ENCODE results near the gene OLFML2A. TPM values are rescaled to one million over a fixed set of nuclear protein-coding genes. Genes with fewer than 3 reads are reported as not detected.

The OLFML2A gene
- total RNA-seq, 4 donors from 2014 or later = 44.7 to 328 (median 169) TPM

DNA sequence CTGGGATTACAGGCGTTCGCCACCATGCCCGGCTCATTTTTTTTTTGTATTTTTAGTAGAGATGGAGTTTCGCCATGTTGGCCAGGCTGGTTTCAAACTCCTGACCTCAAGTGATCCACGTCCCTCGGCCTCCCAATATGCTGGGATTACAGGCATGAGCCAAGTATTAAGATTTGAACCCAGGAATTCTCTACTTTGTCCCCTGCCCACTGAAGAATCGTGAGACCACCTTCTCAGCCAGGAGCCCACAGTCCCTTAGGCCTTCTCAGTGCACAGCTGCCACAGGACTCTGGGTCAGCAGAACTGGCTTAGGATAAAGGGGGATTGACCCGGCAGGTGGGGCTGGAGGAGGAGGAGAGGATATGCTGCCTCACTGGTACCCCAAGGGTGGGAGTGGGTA lies 13.4 kb downstream of the OLFML2A start:
- H3K36me3 ChIP-seq = peaks cover 0 to 17% (median 0%) of the 10 kb centered on the region in 3 donors
- no peaks in the 10 kb centered on the region for H3K27me3 ChIP-seq
- H3K4me3 ChIP-seq = no peak overlapping the region
- H3K9me3 ChIP-seq = no peaks in the 10 kb centered on the region
- peak overlapping the region in 1 of 4 donors; percentile 70 for H3K27ac ChIP-seq
- WGBS, 2 donors = 86 to 88% methylated on average over 8 of the region's 8 CpGs
- peaks cover 0 to 28% (median 4%) of the 10 kb centered on the region in 4 donors for H3K4me1 ChIP-seq
- DNase-seq (ENCODE audit: low spot score in 2 of 2) = no peak
- no peak for TF ChIP-seq POLR2A (IDR thresholded peaks at IDR 0.05)
- TF ChIP-seq EP300 (IDR thresholded peaks at IDR 0.05) = no peak
- no peak for TF ChIP-seq CTCF (IDR thresholded peaks at IDR 0.05)

DNA sequence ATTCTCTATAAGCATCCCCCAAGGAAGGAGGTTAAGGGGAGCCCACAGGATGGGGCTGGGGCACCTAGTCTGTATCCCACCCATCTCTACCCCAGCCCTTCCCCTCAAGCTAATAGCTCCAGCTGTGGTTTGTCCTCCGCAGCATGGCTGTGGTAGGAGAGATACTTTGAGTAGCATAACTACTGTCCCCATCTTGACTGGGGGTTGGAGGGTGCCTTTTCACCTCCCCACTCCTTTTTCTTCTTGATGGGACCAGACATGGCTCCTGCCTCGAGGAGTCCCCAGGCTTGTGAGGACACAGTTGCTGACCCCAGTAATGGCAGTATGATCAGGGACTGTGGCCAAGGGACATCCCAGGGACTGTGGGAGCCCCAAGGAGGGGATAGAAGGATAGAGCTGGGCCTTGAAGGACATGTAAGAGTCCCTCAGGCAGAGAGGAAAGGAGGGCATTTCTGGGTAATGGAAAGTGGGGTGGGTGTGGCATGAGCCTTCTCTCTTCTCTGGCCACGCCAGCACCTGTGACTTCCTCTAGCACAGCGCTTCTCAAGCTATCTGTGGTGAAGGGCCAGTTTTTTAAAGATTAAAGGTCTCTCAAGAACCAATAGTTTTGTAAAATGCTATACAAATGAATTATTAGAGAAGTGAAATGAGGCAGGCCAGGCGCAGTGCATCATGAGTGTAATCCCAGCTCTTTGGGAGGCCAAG lies 14.0 kb downstream of the OLFML2A start:
- Histone ChIP-seq H3K4me1 (peaks cover 0 to 35% (median 5%) of the 10 kb centered on the region in 4 donors), H3K36me3 (peaks cover 0 to 17% (median 0%) of the 10 kb centered on the region in 3 donors), H3K27me3 (no peaks in the 10 kb centered on the region), H3K27ac (no peak overlapping the region), H3K4me3 (no peak overlapping the region), H3K9me3 (no peaks in the 10 kb centered on the region)
- no peak for TF ChIP-seq CTCF (IDR thresholded peaks at IDR 0.05)
- DNase-seq (ENCODE audit: low spot score in 2 of 2) = no peak
- 84 to 91% methylated on average over 5 of the region's 5 CpGs for WGBS, 2 donors

GRCh38 chr9:124792257-124793014 lies 15.5 kb downstream of the OLFML2A start:
- Histone ChIP-seq H3K27ac (peak overlapping the region in 3 of 4 donors; percentile 25 to 69 (median 65)), H3K4me1 (peaks cover 0 to 44% (median 6%) of the 10 kb centered on the region in 4 donors), H3K4me3 (no peak overlapping the region), H3K36me3 (peaks cover 0 to 10% (median 0%) of the 10 kb centered on the region in 3 donors), H3K27me3 (no peaks in the 10 kb centered on the region), H3K9me3 (no peaks in the 10 kb centered on the region)
- 72% methylated on average over 6 to 8 of the region's 8 CpGs for WGBS, 2 donors
- DNase-seq (ENCODE audit: low spot score in 2 of 2) = no peak
- no peak for TF ChIP-seq EP300 (IDR thresholded peaks at IDR 0.05)

GRCh38 chr9:124793015-124793541 lies 16.1 kb downstream of the OLFML2A start:
- H3K36me3 ChIP-seq = peaks cover 0 to 7% (median 0%) of the 10 kb centered on the region in 3 donors
- no peak for TF ChIP-seq EP300 (IDR thresholded peaks at IDR 0.05)
- no peak for TF ChIP-seq CTCF (IDR thresholded peaks at IDR 0.05)
- no peak for TF ChIP-seq POLR2A (IDR thresholded peaks at IDR 0.05)
- H3K27ac ChIP-seq = peak overlapping the region in 3 of 4 donors; percentile 25 to 69 (median 65)
- H3K4me3 ChIP-seq = no peak overlapping the region
- no peaks in the 10 kb centered on the region for H3K9me3 ChIP-seq
- H3K27me3 ChIP-seq = no peaks in the 10 kb centered on the region
- 57% methylated on average over 7 to 9 of the region's 9 CpGs for WGBS, 2 donors
- DNase-seq (ENCODE audit: low spot score in 2 of 2) = no peak
- H3K4me1 ChIP-seq = peaks cover 0 to 51% (median 9%) of the 10 kb centered on the region in 4 donors

DNA sequence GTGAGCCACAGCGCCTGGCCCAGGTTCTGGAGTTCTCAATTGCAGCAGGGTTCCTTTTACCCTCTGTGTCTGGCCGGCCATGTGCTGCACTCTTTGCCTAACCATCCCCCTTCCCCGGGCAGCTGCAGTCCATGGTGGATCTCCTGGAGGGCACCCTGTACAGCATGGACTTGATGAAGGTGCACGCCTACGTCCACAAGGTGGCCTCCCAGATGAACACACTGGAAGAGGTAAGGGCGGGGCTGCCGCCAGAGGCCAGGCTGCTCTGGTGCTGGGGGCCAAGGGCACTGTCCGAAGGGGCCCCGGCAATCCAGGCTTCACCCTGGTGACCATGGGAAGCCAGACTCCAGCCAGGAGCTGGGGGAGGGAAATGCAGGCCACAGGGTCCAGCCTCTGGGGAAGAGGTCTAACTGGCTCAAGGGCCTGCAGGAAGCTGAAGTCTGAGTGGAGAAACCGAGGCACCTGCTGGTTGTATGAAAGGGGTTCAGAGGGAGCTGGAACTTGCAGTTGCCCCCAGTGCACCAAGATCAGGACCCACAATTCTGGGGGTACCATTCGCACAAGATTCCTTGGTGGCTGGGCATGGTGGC lies 18.1 kb downstream of the OLFML2A start:
- Histone ChIP-seq H3K9me3 (no peaks in the 10 kb centered on the region), H3K27ac (peak overlapping the region in 1 of 4 donors; percentile 70), H3K36me3 (peaks cover 0 to 13% (median 0%) of the 10 kb centered on the region in 3 donors), H3K4me1 (peaks cover 0 to 61% (median 19%) of the 10 kb centered on the region in 4 donors), H3K27me3 (no peaks in the 10 kb centered on the region), H3K4me3 (no peak overlapping the region)
- 78 to 88% methylated on average over 10 of the region's 11 CpGs for WGBS, 2 donors
- DNase-seq (ENCODE audit: low spot score in 2 of 2) = no peak
- TF ChIP-seq EP300 (IDR thresholded peaks at IDR 0.05) (no peak), POLR2A (IDR thresholded peaks at IDR 0.05) (no peak), CTCF (IDR thresholded peaks at IDR 0.05) (no peak)
